Measurements from ENCODE around the gene TUBB4A.

GRCh38 chr19:6531956-6532243, 29.8 kb upstream of the TUBB4A start:
- TF ChIP-seq YY1 (IDR thresholded peaks at IDR 0.05; ENCODE audit: insufficient read depth, insufficient read length) (no peak), ZNF274 (IDR thresholded peaks at IDR 0.05; ENCODE audit: low read depth, low read length) (no peak), SUZ12 (IDR thresholded peaks at IDR 0.05; ENCODE audit: extremely low read depth, insufficient read depth, insufficient read length) (no peak)
